ENCODE measurements around the gene VIPR1. TPM values are rescaled to one million over a fixed set of nuclear protein-coding genes. Genes with fewer than 3 reads are reported as not detected.
"Not testable (repeated sequence)": the region's sequence is repeated elsewhere in the genome, so short reads cannot be mapped to it uniquely, and the experiment has no call there.

The VIPR1 gene
- total RNA-seq, 4 donors from 2014 or later, result 2.4 to 17.3 (median 10.4) TPM

- Histone ChIP-seq H3K4me3 (no peak overlapping the region), H3K9me3 (peaks cover 0 to 11% (median 0%) of the 10 kb centered on the region in 4 donors), H3K36me3 (peaks cover 0 to 32% (median 0%) of the 10 kb centered on the region in 3 donors), H3K4me1 (peaks cover 0 to 11% (median under 1%) of the 10 kb centered on the region in 4 donors), H3K27me3 (no peaks in the 10 kb centered on the region), H3K27ac (no peak overlapping the region)
- no peak for DNase-seq (ENCODE audit: low spot score in 2 of 2)
- no peak for TF ChIP-seq POLR2A (IDR thresholded peaks at IDR 0.05)
- no peak for TF ChIP-seq EP300 (IDR thresholded peaks at IDR 0.05)
- no peak for TF ChIP-seq CTCF (IDR thresholded peaks at IDR 0.05)
These were observed 72.8 kb downstream of the VIPR1 start for GRCh38 chr3:42575137-42575741.

GRCh38 chr3:42578054-42578453, 75.6 kb downstream of the VIPR1 start:
- no peak for TF ChIP-seq POLR2A (IDR thresholded peaks at IDR 0.05)
- TF ChIP-seq EP300 (IDR thresholded peaks at IDR 0.05), result no peak
- TF ChIP-seq CTCF (IDR thresholded peaks at IDR 0.05), result no peak
- H3K4me1 ChIP-seq, result peaks cover 0 to 27% (median 7%) of the 10 kb centered on the region in 4 donors
- 97 to 98% methylated on average over 4 of the region's 4 CpGs for WGBS, 2 donors

GRCh38 chr3:42579346-42579745, 76.9 kb downstream of the VIPR1 start:
- H3K27me3 ChIP-seq; H3K27ac ChIP-seq; H3K4me3 ChIP-seq; DNase-seq (ENCODE audit: low spot score in 2 of 2): not testable (repeated sequence)
- WGBS, 2 donors, result 95 to 96% methylated on average over 4 of the region's 4 CpGs
- peaks cover 0 to 27% (median 7%) of the 10 kb centered on the region in 4 donors for H3K4me1 ChIP-seq
- H3K36me3 ChIP-seq, result peaks cover 0 to 16% (median 0%) of the 10 kb centered on the region in 3 donors
- peaks cover 0 to 11% (median 0%) of the 10 kb centered on the region in 4 donors for H3K9me3 ChIP-seq

More at GRCh38 chr3:42578054-42578453, 75.6 kb downstream of the VIPR1 start:
- DNase-seq (ENCODE audit: low spot score in 2 of 2), result no peak
- H3K9me3 ChIP-seq, result peaks cover 0 to 11% (median 0%) of the 10 kb centered on the region in 4 donors
- peaks cover 0 to 28% (median 0%) of the 10 kb centered on the region in 3 donors for H3K36me3 ChIP-seq
- H3K4me3 ChIP-seq, result no peak overlapping the region
- H3K27me3 ChIP-seq, result no peaks in the 10 kb centered on the region
- no peak overlapping the region for H3K27ac ChIP-seq

GRCh38 chr3:42581400-42581708, 78.9 kb downstream of the VIPR1 start:
- Histone ChIP-seq H3K27me3 (no peaks in the 10 kb centered on the region), H3K36me3 (no peaks in the 10 kb centered on the region), H3K9me3 (no peaks in the 10 kb centered on the region), H3K27ac (peak overlapping the region; percentile 85 to 93 (median 88)), H3K4me1 (peaks cover 0 to 27% (median 7%) of the 10 kb centered on the region in 4 donors), H3K4me3 (peak overlapping the region; percentile 69 to 92 (median 72))
- TF ChIP-seq POLR2A (IDR thresholded peaks at IDR 0.05) (no peak), EP300 (IDR thresholded peaks at IDR 0.05) (no peak), CTCF (IDR thresholded peaks at IDR 0.05) (no peak)
- WGBS, 2 donors, result 0% methylated on average over 11 of the region's 11 CpGs
- DNase-seq (ENCODE audit: low spot score in 2 of 2), result peak in 1 of 2 donors; percentile 9

GRCh38 chr3:42581709-42582473, 79.4 kb downstream of the VIPR1 start, which contains the start of gene SEC22C:
Gene SEC22C (minus strand): TSS chr3:42581967. CDS start chr3:42569046, 12,921 bp downstream.
- H3K9me3 ChIP-seq, result no peaks in the 10 kb centered on the region
- DNase-seq (ENCODE audit: low spot score in 2 of 2), result peak; percentile 86 to 89

More at GRCh38 chr3:42581709-42582473, 79.4 kb downstream of the VIPR1 start, which contains the start of gene SEC22C:
- Histone ChIP-seq H3K4me3 (peak within 1 kb of the TSS; percentile 69 to 92 (median 72)), H3K27ac (peak within 1 kb of the TSS; percentile 85 to 93 (median 88)), H3K4me1 (peaks cover 0 to 27% (median 7%) of the 10 kb centered on the region in 4 donors), H3K36me3 (no peaks in the 10 kb centered on the region), H3K27me3 (no peaks in the 10 kb centered on the region)
- peak; percentile 62 to 96 for TF ChIP-seq EP300 (IDR thresholded peaks at IDR 0.05)
- TF ChIP-seq POLR2A (IDR thresholded peaks at IDR 0.05), result peak; percentile 45 to 86
- TF ChIP-seq CTCF (IDR thresholded peaks at IDR 0.05), result peak in 2 of 5 experiments; percentile 19 to 31
- WGBS, 2 donors, result 0 to 1% methylated on average over 36 to 46 of the region's 77 CpGs
